GM19238 (cell line): ENCODE data around the gene SUZ12.
"Not testable (repeated sequence)": the region's sequence is repeated elsewhere in the genome, so short reads cannot be mapped to it uniquely, and the experiment has no call there.

ENCODE experiments used
- DNase-seq: peaks from one replicate; pipeline ENCODE4 v3.0.0; 2011; ENCODE audit warnings: low spot score; ENCODE audit not compliant: insufficient read length

The SUZ12 gene

GRCh38 chr17:31951953-31952352 is 15.1 kb downstream of the SUZ12 start:
- not testable (repeated sequence) for DNase-seq

GRCh38 chr17:31964131-31964530 is 27.3 kb downstream of the SUZ12 start:
- DNase-seq, result not testable (repeated sequence)

- DNase-seq, result no peak
Observed at GRCh38 chr17:31967648-31968047, 30.8 kb downstream of the SUZ12 start.

DNA sequence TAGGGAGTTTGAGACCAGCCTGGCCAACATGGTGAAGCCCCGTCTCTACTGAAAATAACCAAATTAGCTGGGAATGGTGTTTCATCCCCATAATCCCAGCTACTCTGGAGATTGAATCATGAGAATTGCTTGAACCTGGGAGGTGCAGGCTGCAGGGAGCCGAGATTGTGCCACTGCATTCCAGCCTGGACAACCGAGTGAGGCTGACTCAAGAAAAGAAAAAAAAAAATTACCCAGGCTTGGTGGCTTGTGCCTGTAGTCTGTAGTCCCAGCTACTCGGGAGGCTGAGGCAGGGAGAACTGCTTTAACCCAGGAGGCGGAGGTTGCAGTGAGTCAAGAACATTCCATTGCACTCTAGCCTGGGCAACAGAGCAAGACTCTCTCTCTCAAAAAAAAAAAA is 33.6 kb downstream of the SUZ12 start:
- not testable (repeated sequence) for DNase-seq

DNA sequence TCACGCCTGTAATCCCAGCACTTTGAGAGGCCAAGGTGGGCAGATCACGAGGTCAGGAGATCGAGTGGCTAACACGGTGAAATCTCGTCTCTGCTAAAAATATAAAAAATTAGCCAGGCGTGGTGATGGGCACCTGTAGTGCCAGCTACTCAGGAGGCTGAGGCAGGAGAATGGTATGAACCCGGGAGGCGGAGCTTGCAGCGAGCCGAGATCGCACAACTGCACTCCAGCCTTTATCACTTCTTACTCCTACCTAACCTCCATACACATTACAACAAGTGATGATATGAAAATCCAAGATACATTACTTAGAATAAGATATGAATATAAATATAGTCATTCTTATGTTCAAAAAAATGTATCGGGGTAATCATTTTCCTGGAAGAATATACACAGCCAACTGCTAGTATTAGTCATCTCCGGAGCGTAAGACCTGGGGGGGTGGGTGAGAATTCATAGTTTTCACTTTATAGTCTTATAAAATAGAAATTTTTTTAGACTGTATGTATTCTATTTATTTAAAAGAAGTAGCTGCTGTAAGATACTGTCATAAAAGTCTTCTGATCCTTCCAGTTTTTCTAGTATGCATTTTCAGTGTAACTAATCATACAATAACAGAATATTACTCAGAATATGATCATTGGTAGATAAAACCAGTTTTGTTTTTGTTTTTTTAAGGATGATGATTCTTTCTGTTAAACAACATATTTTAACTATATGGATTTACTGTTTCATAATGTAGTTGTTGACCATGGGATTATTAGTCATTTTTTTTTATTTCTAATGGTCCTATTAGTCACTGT is 37.7 kb downstream of the SUZ12 start:
- not testable (repeated sequence) for DNase-seq

DNA sequence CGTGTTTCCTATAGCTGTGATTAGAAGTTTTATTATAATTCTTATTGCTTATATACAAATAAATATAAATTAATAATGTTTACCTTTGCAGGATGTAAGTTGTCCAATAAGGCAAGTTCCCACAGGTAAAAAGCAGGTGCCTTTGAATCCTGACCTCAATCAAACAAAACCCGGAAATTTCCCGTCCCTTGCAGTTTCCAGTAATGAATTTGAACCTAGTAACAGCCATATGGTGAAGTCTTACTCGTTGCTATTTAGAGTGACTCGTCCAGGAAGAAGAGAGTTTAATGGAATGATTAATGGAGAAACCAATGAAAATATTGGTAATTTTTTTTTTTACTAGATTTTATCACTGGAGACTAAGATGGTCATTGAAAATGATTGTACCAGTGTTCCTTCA is 38.6 kb downstream of the SUZ12 start:
- not testable (repeated sequence) for DNase-seq

DNA sequence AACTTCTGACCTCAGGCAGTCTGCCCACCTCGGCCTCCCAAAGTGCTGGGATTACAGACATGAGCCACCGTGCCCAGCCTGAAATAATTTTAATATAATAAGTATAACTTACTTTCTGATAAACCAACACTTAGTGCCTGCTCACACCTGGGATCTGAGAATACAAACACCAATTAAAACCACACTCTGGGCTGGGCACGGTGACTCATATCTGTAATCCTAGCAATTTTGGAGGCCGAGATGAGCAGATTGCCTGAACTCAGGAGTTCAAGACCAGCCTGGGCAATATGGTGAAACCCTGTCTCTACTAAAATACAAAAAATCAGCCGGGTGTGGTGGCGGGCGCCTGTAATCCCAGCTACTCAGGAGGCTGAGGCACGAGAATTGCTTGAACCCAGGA is 55.0 kb downstream of the SUZ12 start:
- DNase-seq, result not testable (repeated sequence)

DNA sequence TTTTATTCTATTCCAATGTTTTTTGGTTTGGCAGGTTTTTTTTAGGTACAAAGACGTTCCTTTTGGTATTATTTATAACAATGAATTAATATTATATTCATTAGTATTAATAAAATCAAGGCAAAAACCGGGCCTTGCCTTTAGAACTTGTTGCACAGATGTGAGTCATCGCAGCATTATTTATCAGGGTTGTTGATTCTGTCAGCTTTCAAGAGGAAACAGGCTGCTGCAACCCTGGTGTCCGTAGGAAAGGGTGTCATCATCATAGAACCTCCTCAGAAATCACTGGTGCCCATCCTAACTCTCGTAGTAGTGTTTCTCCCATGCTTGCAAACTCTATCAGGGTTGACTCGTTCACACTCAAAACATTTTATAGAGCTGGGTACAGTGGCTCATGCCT is 60.2 kb downstream of the SUZ12 start:
- no peak for DNase-seq

- DNase-seq, result peak; percentile 79
Observed at GRCh38 chr17:32006957-32007462, 70.2 kb downstream of the SUZ12 start, which contains the start of gene LRRC37B. Gene LRRC37B, plus strand, starts transcription at chr17:32007383. Its CDS starts 14,010 bp downstream, at chr17:32021393.

GRCh38 chr17:32007463-32008298 is 70.9 kb downstream of the SUZ12 start:
- DNase-seq, result peak; percentile 20

- DNase-seq, result no peak
Observed at GRCh38 chr17:32009262-32009542, 72.4 kb downstream of the SUZ12 start.

DNA sequence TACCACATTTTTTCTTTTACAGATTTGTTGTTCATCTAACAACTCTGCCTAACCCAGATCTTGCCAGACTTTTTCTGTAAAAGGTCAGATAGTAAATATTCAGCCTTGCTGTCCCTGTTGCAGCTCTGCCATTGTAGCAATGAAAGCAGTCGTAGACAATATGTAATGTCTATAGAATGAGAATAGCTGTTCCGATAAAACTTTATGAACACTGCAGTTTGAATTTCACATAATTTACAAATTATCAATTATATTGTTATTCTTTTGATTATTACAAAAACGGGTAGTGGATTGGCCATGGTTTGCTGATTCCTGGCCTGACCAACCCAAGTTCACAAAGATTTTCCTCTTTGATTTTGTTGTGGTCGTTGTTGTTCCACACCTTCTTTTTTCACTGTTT is 73.3 kb downstream of the SUZ12 start:
- no peak for DNase-seq

- DNase-seq, result no peak
Observed at GRCh38 chr17:32015245-32016013, 78.6 kb downstream of the SUZ12 start.

DNA sequence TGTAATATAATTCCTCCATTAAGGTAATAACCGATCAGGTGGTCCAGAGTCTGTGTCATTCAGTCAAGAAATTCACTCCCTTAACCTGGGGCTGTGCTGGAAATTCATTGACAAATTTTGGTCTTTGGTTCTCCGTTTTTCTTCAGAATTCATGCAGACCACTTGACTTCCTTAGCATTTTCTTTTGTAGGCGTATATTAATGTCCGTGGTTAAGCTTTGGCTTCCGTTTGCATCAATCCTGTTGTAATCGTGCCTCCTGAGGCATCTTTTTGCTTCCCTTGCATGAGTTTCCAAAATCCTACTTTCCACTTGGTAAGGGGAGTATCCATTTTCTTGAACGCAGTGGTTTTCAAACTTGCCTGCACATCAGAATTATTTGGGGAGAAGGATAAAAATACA is 79.4 kb downstream of the SUZ12 start:
- no peak for DNase-seq

DNA sequence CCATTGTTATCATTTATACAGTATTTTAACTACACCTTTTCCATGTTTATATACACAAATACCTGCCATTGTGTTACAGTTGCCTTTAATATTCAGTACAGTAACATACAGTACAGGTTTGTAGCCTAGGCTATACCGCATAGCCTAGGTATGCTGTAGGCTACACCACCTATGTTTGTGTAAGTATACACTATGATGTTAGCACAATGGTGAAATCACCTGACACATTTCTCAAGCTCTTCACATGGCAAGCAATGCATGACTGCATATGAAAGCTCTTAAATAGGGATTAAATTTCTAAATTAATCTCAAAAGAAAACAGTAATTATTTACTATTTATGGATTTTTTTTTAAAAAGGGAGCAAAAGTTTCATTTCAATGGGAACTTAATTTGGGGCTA is 82.4 kb downstream of the SUZ12 start:
- DNase-seq, result no peak

- DNase-seq, result no peak
Observed at GRCh38 chr17:32020943-32021614, 84.3 kb downstream of the SUZ12 start.

DNA sequence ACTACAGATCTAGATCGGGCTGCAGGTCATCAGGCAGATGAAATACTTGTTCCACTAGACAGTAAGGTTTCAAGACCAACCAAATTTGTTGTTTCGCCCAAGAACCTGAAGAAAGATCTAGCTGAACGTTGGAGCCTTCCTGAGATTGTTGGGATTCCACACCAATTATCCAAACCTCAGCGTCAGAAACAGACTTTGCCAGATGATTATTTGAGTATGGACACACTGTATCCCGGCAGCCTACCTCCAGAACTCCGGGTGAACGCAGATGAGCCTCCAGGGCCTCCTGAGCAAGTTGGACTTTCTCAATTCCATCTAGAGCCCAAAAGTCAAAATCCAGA is 84.8 kb downstream of the SUZ12 start:
- no peak for DNase-seq

GRCh38 chr17:32022554-32022953 is 85.7 kb downstream of the SUZ12 start:
- not testable (repeated sequence) for DNase-seq

- not testable (repeated sequence) for DNase-seq
Observed at GRCh38 chr17:32027271-32027670, 90.5 kb downstream of the SUZ12 start.

DNA sequence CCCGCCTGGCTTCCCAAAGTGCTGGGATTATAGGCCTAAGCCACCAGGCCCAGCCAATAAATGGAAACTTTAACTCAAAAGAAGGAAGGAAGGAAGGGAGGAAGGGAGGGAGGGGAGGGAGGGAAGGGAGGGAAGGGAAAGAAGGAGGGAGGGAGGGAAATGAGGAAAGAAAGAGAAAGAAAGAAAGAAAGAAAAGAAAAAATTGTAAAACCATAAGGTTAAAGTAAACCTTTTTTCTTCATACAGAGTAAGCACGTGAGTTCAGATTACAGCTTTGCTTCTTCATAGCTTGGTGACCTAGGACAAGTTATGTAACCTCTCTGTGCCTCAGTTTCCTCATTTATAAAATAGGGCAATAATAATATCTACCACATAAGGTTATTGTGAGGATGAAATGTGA is 96.4 kb downstream of the SUZ12 start:
- no peak for DNase-seq

DNA sequence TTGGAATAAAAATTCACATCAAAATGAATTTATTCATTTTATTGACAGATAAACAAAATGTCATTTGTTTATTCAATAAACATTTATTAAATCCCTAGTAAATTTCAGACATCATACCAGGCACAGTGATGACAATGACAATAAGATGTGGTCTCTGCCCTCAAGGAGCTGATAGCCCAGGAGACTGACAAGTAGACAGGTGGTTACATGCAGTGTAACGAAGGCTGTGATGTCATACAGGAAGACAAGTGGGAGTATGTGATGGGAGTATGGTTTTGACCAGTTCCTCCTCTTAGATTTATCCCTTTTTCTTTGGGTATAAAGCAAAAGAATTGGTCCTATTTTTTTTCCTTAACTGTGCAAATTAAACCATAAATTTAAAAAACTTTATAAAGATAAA is 97.0 kb downstream of the SUZ12 start:
- not testable (repeated sequence) for DNase-seq
